ENCODE data around the gene NLGN4Y.
"Not testable (repeated sequence)": the region's sequence is repeated elsewhere in the genome, so short reads cannot be mapped to it uniquely, and the experiment has no call there.

The NLGN4Y gene

DNA sequence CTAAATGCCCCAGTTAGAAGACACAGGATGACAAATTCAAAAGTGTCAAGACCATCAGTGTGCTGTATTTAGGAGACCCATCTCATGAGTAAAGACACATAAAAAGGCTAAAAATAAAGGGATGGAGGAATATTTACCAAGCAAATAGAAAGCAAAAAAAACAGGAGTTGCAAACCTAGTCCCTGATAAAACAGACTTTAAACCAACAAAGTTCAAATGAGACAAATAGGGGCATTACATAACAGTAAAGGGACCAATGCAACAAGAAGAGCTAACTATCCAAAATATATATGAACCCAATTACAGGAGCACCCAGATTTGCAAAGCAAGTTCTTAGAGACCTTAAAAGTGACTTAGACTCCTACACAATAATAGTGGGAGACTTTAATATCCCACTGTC, 336.1 kb downstream of the NLGN4Y start:
- TF ChIP-seq, protein P1, sequence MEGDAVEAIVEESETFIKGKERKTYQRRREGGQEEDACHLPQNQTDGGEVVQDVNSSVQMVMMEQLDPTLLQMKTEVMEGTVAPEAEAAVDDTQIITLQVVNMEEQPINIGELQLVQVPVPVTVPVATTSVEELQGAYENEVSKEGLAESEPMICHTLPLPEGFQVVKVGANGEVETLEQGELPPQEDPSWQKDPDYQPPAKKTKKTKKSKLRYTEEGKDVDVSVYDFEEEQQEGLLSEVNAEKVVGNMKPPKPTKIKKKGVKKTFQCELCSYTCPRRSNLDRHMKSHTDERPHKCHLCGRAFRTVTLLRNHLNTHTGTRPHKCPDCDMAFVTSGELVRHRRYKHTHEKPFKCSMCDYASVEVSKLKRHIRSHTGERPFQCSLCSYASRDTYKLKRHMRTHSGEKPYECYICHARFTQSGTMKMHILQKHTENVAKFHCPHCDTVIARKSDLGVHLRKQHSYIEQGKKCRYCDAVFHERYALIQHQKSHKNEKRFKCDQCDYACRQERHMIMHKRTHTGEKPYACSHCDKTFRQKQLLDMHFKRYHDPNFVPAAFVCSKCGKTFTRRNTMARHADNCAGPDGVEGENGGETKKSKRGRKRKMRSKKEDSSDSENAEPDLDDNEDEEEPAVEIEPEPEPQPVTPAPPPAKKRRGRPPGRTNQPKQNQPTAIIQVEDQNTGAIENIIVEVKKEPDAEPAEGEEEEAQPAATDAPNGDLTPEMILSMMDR (IDR thresholded peaks at IDR 0.05; ENCODE audit: extremely low read depth, missing control alignments): no peak
- DNase-seq (ENCODE audit: low spot score): no peak

DNA sequence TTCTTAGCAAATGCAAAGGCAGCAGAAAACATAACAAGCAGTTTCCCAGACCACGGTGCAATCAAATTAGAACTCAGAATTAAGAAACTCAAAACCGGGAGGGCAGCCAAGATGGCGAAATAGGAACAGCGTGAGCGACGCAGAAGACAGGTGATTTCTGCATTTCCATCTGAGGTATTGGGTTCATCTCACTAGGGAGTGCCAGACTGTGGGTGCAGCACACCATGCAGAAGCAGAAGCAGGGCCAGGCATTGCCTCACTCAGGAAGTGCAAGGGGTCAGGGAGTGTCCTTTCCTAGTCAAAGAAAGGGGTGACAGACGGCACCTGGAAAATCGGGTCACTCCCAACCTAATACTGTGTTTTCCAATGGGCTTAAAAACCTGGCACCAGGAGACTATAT, 336.7 kb downstream of the NLGN4Y start:
- DNase-seq (ENCODE audit: low spot score): not testable (repeated sequence)

DNA sequence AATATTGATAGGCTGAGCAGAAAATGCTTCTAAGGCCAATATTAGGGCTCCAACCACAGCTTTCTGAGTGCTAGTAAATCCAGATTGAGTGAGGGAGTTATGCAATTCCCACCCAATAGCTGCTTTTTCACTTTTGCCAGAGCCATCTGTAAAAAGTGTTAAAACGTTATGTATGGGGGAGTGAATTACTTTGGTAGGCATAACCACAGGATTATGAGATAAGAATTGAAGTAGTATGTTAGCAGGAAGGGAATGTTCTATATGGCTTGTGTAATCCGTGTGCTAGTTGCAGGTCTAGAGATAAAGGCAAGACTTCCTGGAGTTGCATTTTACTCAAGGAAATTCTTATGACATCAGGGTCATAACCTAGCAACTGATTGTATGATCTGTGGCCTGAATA, 347.6 kb downstream of the NLGN4Y start:
- TF ChIP-seq, protein P1 (IDR thresholded peaks at IDR 0.05; ENCODE audit: extremely low read depth, missing control alignments): no peak
- DNase-seq (ENCODE audit: low spot score): no peak

Measured in GM20000 (cell line).